HG03558 (cell line): ENCODE data around the gene ASTN2.

Experiments used
- ATAC-seq: cut with Tn5 transposase; IDR thresholded peaks from one replicate; pipeline ENCODE4 v1.9.1; 2021; ENCODE audit warnings: moderate number of reproducible peaks; ENCODE audit not compliant: unreplicated experiment; ENCODE audit errors: extremely low read depth

Gene ASTN2

DNA sequence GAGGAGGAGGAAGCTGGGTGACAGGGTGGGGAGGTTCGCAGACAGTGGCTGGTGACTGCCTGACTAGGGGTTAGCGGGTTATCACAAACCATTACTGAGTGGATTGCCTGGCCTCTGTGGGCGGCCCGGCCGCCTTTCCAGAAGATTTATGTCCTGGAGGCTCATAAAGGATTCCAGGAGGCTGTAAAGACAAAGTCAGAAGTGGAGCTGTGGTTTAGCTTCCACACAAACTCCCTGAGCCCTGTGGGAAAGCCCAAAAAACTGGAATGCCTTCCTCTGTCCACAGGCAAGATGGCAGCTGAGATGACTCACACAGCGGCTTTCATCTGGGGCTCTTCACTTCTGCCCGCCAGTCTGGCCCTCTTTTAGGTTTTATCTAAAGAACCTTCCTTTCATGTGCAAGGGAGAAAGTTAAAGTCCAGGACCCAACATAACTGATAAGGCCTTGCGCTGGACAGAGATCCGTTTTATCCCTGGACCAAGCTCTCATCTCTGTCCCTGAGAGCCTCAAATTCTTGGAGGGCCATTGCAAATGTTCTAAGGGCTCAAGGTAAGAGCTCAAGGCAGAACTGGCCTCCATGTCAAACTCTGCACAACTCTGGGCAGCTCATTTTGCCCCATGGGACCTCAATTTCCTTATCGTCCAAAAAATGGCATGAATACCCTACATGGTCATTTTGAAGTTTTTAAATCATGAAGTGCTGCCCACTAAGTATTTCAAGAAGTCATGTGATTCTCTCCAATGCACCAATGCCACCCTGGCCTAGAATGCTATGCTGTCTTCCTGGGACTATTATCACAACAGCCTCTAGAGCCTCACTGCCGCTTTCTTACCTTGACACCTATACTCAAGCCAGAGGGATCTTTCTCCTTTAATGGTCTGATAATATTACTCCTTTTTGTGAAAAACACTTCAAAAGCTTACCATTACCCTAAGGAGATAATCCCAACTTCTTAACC is 977.2 kb downstream of the ASTN2 start:
- no peak for ATAC-seq

GRCh38 chr9:116436121-116436520 is 978.7 kb downstream of the ASTN2 start:
- ATAC-seq = no peak

GRCh38 chr9:116435706-116436105 is 979.2 kb downstream of the ASTN2 start:
- ATAC-seq = no peak

- ATAC-seq = no peak
Measured at GRCh38 chr9:116434314-116434713, 980.5 kb downstream of the ASTN2 start.

GRCh38 chr9:116432051-116432450 is 982.8 kb downstream of the ASTN2 start:
- no peak for ATAC-seq

DNA sequence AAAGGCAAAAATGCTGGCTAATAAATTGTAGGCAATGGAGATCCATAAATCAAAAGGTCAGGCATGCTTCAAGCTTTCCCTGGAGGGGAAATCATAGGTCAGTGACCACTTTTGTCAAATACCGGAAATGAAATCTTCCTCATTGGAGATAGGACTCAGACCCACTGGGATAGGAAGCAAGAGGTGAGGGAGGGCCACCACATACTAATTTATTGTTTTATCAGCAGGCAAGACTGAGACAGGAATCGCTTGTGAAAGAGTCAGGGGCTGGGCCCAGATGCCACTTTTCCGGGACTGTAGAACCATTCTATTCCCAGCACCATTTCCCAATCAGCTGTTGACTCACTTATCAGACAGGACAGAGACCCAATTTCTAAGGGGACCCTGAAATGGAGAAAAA is 984.0 kb downstream of the ASTN2 start:
- no peak for ATAC-seq

DNA sequence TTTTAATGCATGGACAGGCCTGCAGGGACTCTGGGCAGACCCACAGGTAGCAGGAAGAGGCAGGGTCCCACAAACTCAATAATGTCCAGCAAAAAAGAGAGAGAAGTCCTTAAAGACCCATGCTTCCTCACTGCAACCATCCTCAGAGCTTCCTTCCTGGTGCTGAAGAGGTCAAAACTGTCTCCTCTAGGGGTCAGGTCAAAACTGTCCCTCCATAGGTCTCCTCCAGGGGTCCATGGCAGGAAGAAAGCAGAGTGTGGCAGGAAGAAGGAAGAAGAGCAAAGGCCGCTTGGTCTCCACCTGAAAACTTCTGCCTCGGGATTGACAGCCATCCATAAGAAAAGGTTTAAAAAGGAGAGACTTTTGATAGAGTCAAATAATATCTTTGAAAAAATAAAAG is 989.6 kb downstream of the ASTN2 start:
- ATAC-seq = no peak

DNA sequence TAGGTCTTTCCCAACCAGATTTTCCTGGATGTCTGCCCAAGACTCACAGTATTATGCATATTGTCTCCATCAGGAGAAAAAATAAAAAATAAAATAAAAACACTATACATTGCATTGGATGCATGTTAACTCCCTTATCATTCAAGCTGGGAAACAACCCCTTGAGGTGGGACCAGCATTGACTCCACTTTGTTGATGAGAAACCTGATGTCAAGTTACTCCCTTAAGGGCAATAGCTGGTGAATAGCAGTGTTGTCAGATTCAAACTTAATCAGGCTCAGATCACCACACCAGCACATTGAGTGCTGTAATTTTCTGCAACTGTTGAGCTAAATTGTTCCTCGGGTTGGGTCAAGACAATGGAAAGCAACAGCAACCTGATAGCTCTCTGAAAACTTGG is 991.7 kb downstream of the ASTN2 start:
- ATAC-seq = no peak

- ATAC-seq = no peak
Measured at GRCh38 chr9:116422119-116422979, 992.5 kb downstream of the ASTN2 start.

DNA sequence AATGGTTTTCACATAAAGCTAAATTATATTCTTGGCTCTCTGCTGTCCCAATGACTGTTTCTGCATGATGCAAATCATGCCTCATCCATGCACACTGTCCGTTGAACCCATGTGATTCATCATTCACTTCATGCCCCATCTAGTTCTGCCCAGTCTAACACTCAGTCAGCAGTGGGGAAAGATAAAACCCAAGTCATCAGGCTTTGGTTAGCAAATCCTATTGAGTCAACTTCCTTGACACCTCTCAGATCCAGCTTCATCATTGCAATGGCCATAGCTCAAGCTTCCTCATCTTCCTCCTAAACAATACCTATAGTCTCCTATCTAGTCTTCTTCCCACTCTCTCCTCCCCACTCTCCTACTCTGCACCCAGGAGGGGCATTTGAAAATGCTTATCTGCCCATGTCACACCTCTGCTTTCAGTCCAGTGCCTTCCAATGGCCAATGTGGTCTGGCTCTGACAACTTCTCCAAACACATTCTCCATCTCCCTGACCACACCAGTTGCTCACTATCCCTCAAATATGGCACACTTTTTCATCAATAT is 993.8 kb downstream of the ASTN2 start:
- ATAC-seq = no peak

GRCh38 chr9:116419181-116419580 is 995.7 kb downstream of the ASTN2 start:
- no peak for ATAC-seq

DNA sequence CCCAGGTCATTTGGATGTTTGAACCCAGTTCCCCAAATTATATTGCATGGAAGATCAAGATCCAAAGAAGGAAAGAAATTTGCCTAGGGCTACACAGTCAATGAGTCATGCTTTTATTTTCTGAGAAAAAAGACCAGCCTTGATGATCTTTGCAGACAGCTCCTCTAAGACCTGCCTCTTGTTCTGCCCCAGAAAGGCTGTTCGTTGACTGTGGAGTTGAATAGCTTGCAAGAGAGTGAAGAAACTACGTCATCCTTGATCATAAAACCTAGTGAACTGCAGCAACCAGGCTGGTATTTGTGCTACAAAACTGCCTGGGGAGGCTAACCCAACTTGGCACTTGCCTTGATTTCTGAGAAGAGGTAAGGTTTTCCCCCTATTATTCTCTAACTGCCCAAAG is 997.4 kb downstream of the ASTN2 start:
- no peak for ATAC-seq

DNA sequence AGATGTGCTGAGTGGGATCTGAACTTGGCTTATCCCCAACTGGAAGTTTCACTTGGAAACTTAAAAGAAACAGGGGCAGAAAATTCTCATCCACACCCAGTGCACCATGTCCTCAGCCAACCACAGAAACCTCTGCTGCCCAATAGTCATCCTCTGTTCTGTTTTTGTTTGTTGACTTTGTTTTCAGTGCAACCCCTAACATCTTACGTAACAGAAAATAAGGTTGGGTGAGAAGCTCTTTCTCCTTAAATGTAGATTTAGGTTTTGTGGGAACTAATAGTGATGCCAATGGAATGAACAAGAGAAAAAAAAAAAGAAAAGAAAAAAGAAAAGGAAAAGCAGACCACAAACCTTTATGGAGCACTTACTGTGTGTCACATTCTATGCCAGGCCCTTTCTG is 998.4 kb downstream of the ASTN2 start:
- ATAC-seq = no peak

DNA sequence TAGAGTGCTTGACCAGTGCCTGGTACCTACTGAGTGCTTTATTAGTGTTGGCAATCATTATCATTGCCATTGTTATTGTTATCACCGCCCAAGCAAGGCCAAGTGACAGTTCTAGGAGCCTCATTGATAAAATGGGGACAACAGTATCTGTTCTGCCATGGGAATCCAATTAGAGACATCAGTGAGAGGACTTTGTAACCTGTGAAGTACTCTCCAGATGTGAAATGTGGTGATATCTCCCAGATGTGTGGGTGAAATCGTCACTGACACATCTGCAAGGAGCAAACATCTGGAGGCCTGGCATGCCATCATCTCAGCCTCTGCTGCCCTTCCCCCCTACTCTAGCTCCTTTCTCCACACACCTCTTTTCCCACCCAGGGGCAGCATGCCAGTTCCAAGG is 1000.5 kb downstream of the ASTN2 start:
- ATAC-seq = no peak

GRCh38 chr9:116411506-116411905 is 1003.4 kb downstream of the ASTN2 start:
- no peak for ATAC-seq

DNA sequence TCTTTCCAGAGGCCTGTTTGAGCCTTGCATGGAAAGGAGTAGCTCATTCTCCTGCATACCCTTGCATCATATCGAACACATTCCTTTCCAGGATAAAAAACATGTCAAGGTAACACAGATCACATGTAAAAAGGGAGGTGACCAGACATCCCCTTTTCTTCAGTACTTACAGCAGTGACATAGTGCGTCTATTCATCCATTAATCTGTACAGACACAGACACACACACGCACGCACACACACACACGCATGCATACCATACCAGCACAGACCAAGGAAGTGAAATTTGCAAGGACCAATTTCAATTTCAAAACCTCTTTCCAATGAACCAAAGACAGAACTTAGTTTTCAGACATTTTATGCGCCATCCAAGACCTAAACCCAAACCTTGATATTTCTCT is 1005.2 kb downstream of the ASTN2 start:
- ATAC-seq = no peak

- no peak for ATAC-seq
Measured at GRCh38 chr9:116409129-116409528, 1005.7 kb downstream of the ASTN2 start.

GRCh38 chr9:116406469-116406868 is 1008.4 kb downstream of the ASTN2 start:
- ATAC-seq = no peak

DNA sequence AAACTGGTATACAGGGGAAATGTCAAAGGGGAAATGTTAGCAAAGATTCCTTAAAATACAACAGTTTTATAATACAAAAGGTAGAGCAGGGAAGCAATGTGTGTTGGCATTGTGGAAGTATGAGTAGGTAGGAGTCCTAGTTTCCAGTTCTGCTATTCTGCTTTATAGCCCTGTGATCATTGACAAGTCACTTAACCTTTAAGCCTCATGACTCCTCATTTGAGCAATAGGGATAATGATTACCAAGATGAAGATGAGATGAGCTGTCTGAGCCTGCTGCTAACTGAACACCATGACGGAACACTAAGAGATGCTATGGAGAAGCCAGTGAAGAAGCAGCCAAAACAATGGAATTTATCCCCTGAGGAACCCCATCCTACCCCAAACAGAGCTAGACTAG is 1009.5 kb downstream of the ASTN2 start:
- no peak for ATAC-seq

GRCh38 chr9:116404228-116404627 is 1010.6 kb downstream of the ASTN2 start:
- no peak for ATAC-seq

DNA sequence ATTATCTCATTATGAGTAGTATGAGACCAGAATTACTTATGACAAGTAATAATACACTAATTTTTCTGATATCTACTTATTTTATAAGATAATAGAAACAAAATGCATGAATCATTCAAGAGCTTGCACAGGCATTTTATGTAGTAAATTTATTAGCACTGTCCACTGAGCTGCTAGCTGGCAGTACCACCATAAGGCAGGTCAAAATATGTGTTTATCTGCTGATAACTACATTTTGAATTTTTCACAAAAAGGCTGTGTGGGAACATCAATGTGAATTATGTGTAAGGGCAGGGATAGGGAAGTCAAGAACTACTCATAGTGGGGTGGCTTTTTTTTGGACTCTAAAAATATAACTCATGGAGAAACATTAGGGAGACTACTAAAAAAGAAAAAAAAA is 1011.7 kb downstream of the ASTN2 start:
- ATAC-seq = no peak
